Neural cell (in vitro differentiated cells): ENCODE results near the gene PCDHB7.
"Not testable (repeated sequence)": the region's sequence is repeated elsewhere in the genome, so short reads cannot be mapped to it uniquely, and the experiment has no call there.

Source experiments
- EP300 ChIP-seq: fragments of 450-650 bp; conservative IDR thresholded peaks from 2 replicates; pipeline ENCODE4 v1.6.1; 2014; ENCODE audit warnings: antibody characterized with exemption, mild to moderate bottlenecking, moderate library complexity; ENCODE audit not compliant: poor library complexity, severe bottlenecking
- EZH2 ChIP-seq: fragments of 200-600, 300-800 bp; shearing (Covaris generic), sonication (generic); IDR thresholded peaks from 2 replicates; pipeline ENCODE4 v1.6.1; 2014; ENCODE audit warnings: antibody characterized with exemption, low read length, borderline replicate concordance, mild to moderate bottlenecking; ENCODE audit not compliant: insufficient read depth, poor library complexity, severe bottlenecking
- MXI1 ChIP-seq: fragments of 450-650 bp; conservative IDR thresholded peaks from 2 replicates; pipeline ENCODE4 v1.6.1; 2014; ENCODE audit warnings: antibody characterized with exemption, mild to moderate bottlenecking; ENCODE audit not compliant: poor library complexity, severe bottlenecking
- POLR2AphosphoS5 ChIP-seq: IDR thresholded peaks from 2 replicates; pipeline ENCODE4 v1.6.1; 2012
- RAD21 ChIP-seq: fragments of 450-650 bp; conservative IDR thresholded peaks from 2 replicates; pipeline ENCODE4 v1.6.1; 2014; ENCODE audit warnings: antibody characterized with exemption, mild to moderate bottlenecking, moderate library complexity
- SMC3 ChIP-seq: fragments of 450-650 bp; conservative IDR thresholded peaks from 2 replicates; pipeline ENCODE4 v1.6.1; 2014; ENCODE audit warnings: antibody characterized with exemption, mild to moderate bottlenecking, moderate library complexity; ENCODE audit not compliant: poor library complexity
- TAF1 ChIP-seq: IDR thresholded peaks from 2 replicates; pipeline ENCODE4 v1.6.1; 2012; ENCODE audit warnings: low read depth
- TF ChIP-seq, protein P1 (sequence below): fragments of 450-650 bp; IDR thresholded peaks from 2 replicates; pipeline ENCODE4 v1.5.1; 2014; ENCODE audit warnings: antibody characterized with exemption, mild to moderate bottlenecking, moderate library complexity; ENCODE audit not compliant: poor library complexity, severe bottlenecking
- TF ChIP-seq, protein P2 (sequence below): IDR thresholded peaks from 2 replicates; pipeline ENCODE4 v1.6.1; 2012; ENCODE audit warnings: borderline replicate concordance

DNA sequence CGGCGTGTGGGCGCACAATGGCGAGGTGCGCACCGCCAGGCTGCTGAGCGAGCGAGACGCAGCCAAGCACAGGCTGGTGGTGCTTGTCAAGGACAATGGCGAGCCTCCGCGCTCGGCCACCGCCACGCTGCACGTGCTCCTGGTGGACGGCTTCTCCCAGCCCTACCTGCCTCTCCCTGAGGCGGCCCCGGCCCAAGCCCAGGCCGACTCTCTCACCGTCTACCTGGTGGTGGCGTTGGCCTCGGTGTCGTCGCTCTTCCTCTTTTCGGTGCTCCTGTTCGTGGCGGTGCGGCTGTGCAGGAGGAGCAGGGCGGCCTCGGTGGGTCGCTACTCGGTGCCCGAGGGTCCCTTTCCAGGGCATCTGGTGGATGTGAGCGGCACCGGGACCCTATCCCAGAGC, 20.3 kb upstream of the PCDHB7 start:
- TF ChIP-seq EZH2, MXI1, POLR2AphosphoS5, EP300, TAF1, RAD21, SMC3: not testable (repeated sequence)
- TF ChIP-seq, protein P1, sequence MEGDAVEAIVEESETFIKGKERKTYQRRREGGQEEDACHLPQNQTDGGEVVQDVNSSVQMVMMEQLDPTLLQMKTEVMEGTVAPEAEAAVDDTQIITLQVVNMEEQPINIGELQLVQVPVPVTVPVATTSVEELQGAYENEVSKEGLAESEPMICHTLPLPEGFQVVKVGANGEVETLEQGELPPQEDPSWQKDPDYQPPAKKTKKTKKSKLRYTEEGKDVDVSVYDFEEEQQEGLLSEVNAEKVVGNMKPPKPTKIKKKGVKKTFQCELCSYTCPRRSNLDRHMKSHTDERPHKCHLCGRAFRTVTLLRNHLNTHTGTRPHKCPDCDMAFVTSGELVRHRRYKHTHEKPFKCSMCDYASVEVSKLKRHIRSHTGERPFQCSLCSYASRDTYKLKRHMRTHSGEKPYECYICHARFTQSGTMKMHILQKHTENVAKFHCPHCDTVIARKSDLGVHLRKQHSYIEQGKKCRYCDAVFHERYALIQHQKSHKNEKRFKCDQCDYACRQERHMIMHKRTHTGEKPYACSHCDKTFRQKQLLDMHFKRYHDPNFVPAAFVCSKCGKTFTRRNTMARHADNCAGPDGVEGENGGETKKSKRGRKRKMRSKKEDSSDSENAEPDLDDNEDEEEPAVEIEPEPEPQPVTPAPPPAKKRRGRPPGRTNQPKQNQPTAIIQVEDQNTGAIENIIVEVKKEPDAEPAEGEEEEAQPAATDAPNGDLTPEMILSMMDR = not testable (repeated sequence)
- TF ChIP-seq, protein P2, sequence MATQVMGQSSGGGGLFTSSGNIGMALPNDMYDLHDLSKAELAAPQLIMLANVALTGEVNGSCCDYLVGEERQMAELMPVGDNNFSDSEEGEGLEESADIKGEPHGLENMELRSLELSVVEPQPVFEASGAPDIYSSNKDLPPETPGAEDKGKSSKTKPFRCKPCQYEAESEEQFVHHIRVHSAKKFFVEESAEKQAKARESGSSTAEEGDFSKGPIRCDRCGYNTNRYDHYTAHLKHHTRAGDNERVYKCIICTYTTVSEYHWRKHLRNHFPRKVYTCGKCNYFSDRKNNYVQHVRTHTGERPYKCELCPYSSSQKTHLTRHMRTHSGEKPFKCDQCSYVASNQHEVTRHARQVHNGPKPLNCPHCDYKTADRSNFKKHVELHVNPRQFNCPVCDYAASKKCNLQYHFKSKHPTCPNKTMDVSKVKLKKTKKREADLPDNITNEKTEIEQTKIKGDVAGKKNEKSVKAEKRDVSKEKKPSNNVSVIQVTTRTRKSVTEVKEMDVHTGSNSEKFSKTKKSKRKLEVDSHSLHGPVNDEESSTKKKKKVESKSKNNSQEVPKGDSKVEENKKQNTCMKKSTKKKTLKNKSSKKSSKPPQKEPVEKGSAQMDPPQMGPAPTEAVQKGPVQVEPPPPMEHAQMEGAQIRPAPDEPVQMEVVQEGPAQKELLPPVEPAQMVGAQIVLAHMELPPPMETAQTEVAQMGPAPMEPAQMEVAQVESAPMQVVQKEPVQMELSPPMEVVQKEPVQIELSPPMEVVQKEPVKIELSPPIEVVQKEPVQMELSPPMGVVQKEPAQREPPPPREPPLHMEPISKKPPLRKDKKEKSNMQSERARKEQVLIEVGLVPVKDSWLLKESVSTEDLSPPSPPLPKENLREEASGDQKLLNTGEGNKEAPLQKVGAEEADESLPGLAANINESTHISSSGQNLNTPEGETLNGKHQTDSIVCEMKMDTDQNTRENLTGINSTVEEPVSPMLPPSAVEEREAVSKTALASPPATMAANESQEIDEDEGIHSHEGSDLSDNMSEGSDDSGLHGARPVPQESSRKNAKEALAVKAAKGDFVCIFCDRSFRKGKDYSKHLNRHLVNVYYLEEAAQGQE = not testable (repeated sequence)
